HG02970 (cell line): ENCODE results near the gene HDHD5.

Source experiments
- ATAC-seq: cut with Tn5 transposase; IDR thresholded peaks from one replicate; pipeline ENCODE4 v1.9.1; 2021; ENCODE audit warnings: mild to moderate bottlenecking, moderate library complexity, moderate number of reproducible peaks; ENCODE audit not compliant: unreplicated experiment, low FRiP score

Gene HDHD5

GRCh38 chr22:17121233-17122195 is 37.6 kb downstream of the HDHD5 start, which contains the start of gene TMEM121B:
Gene TMEM121B (minus strand): TSS chr22:17121360. CDS start chr22:17121127, 233 bp downstream.
- no peak for ATAC-seq

- no peak for ATAC-seq
Measured at GRCh38 chr22:17120711-17121232, 38.3 kb downstream of the HDHD5 start.

- ATAC-seq, result no peak
Measured at GRCh38 chr22:17120281-17120680, 38.8 kb downstream of the HDHD5 start.

- ATAC-seq, result no peak
Measured at GRCh38 chr22:17119481-17120202, 39.4 kb downstream of the HDHD5 start.

GRCh38 chr22:17118342-17118741 is 40.7 kb downstream of the HDHD5 start:
- no peak for ATAC-seq

GRCh38 chr22:17117890-17118289 is 41.2 kb downstream of the HDHD5 start:
- no peak for ATAC-seq

GRCh38 chr22:17117400-17117799 is 41.7 kb downstream of the HDHD5 start:
- ATAC-seq, result no peak

- no peak for ATAC-seq
Measured at GRCh38 chr22:17116572-17117330, 42.3 kb downstream of the HDHD5 start.

GRCh38 chr22:17115945-17116565 is 43.0 kb downstream of the HDHD5 start:
- no peak for ATAC-seq

GRCh38 chr22:17115236-17115635 is 43.8 kb downstream of the HDHD5 start:
- ATAC-seq, result no peak

- no peak for ATAC-seq
Measured at GRCh38 chr22:17114898-17115235, 44.2 kb downstream of the HDHD5 start.

GRCh38 chr22:17114173-17114897 is 44.7 kb downstream of the HDHD5 start:
- no peak for ATAC-seq

GRCh38 chr22:17113600-17113999 is 45.5 kb downstream of the HDHD5 start:
- no peak for ATAC-seq

GRCh38 chr22:17112491-17113042 is 46.5 kb downstream of the HDHD5 start:
- no peak for ATAC-seq

GRCh38 chr22:17110791-17111550 is 48.1 kb downstream of the HDHD5 start:
- ATAC-seq, result no peak

GRCh38 chr22:17109976-17110375 is 49.1 kb downstream of the HDHD5 start:
- ATAC-seq, result no peak

- no peak for ATAC-seq
Measured at GRCh38 chr22:17109113-17109865, 49.8 kb downstream of the HDHD5 start.
